SU-DHL-6 (cell line): Measurements from ENCODE around the gene RNF157.

Source experiments
- EZH2phosphoT487 ChIP-seq: fragments of 200-600 bp; sonication (generic), shearing (Covaris generic); conservative IDR thresholded peaks from 2 replicates; pipeline ENCODE4 v1.6.1; 2018; ENCODE audit warnings: mild to moderate bottlenecking, antibody characterized with exemption, low read length, moderate library complexity, mixed read lengths
- TF ChIP-seq, protein P1 (sequence below): fragments of 200-600 bp; sonication (generic); IDR thresholded peaks from one replicate; pipeline ENCODE4 v1.5.1; 2017; ENCODE audit warnings: antibody characterized with exemption, mild to moderate bottlenecking, low read length, moderate library complexity; ENCODE audit not compliant: insufficient read depth, poor library complexity, severe bottlenecking

DNA sequence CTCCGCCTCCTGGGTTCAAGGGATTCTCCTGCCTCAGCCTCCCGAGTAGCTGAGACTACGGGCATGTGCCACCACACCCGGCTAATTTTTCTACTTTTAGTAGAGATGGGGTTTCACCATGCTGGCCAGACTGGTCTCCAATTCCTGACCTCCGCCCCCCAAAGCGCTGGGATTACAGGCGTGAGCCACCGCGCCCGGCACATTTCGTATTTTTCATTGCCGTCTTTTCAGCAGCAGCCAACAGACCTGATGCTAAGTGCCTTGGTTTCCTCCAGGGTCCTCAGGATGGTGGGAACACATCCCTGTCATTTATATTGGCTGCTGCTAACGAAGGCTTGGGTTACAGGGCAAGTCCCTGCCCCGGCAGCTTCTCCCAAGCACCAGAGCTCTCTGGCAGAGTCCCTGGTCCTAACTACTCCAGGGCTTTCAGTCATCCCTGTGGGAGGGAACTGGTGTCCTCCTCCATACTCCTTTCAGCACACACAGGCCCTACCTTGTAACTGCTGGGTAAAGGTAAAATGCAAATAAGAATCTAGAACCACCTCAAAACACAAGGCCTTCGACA lies 1.5 kb upstream of the RNF157 start:
- TF ChIP-seq, protein P1, sequence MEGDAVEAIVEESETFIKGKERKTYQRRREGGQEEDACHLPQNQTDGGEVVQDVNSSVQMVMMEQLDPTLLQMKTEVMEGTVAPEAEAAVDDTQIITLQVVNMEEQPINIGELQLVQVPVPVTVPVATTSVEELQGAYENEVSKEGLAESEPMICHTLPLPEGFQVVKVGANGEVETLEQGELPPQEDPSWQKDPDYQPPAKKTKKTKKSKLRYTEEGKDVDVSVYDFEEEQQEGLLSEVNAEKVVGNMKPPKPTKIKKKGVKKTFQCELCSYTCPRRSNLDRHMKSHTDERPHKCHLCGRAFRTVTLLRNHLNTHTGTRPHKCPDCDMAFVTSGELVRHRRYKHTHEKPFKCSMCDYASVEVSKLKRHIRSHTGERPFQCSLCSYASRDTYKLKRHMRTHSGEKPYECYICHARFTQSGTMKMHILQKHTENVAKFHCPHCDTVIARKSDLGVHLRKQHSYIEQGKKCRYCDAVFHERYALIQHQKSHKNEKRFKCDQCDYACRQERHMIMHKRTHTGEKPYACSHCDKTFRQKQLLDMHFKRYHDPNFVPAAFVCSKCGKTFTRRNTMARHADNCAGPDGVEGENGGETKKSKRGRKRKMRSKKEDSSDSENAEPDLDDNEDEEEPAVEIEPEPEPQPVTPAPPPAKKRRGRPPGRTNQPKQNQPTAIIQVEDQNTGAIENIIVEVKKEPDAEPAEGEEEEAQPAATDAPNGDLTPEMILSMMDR = no peak
- no peak for TF ChIP-seq EZH2phosphoT487
